ENCODE data around the gene LRRN2. TPM values are rescaled to one million over a fixed set of nuclear protein-coding genes. Genes with fewer than 3 reads are reported as not detected.

Gene LRRN2
- total RNA-seq, 3 donors from 2014 or later, result 4.3 to 33.3 (median 26.4) TPM

- TF ChIP-seq CTCF (IDR thresholded peaks at IDR 0.05), result no peak
- intact Hi-C loops (cut with DNase I, micrococcal nuclease), result no loop called here
- no peak overlapping the region for H3K4me3 ChIP-seq
- H3K36me3 ChIP-seq (ENCODE audit: low read depth), result no peaks in the 10 kb centered on the region
- peaks cover 2% of the 10 kb centered on the region for H3K4me1 ChIP-seq (ENCODE audit: low read depth)
- no peak for ATAC-seq
- H3K9me3 ChIP-seq, result no peaks in the 10 kb centered on the region
- DNase-seq, result no peak
Measured at GRCh38 chr1:204618148-204618760, 67.3 kb downstream of the LRRN2 start.

GRCh38 chr1:204617256-204618147, 68.0 kb downstream of the LRRN2 start:
- TF ChIP-seq CTCF (IDR thresholded peaks at IDR 0.05), result no peak
- Histone ChIP-seq H3K4me1 (ENCODE audit: low read depth) (no peaks in the 10 kb centered on the region), H3K9me3 (no peaks in the 10 kb centered on the region), H3K36me3 (ENCODE audit: low read depth) (no peaks in the 10 kb centered on the region), H3K4me3 (no peak overlapping the region)
- DNase-seq (no peak), ATAC-seq (no peak)
- intact Hi-C loops (cut with DNase I, micrococcal nuclease), result no loop called here

GRCh38 chr1:204616641-204617040, 68.9 kb downstream of the LRRN2 start:
- Histone ChIP-seq H3K36me3 (ENCODE audit: low read depth) (no peaks in the 10 kb centered on the region), H3K4me3 (no peak overlapping the region), H3K4me1 (ENCODE audit: low read depth) (no peaks in the 10 kb centered on the region), H3K9me3 (no peaks in the 10 kb centered on the region)
- DNase-seq, result no peak
- no peak for TF ChIP-seq CTCF (IDR thresholded peaks at IDR 0.05)
- intact Hi-C loops (cut with DNase I, micrococcal nuclease), result no loop called here
- ATAC-seq, result no peak

GRCh38 chr1:204615881-204616280, 69.7 kb downstream of the LRRN2 start:
- Histone ChIP-seq H3K36me3 (ENCODE audit: low read depth) (no peaks in the 10 kb centered on the region), H3K4me1 (ENCODE audit: low read depth) (no peaks in the 10 kb centered on the region), H3K9me3 (no peaks in the 10 kb centered on the region), H3K4me3 (no peak overlapping the region)
- ATAC-seq (no peak), DNase-seq (no peak)
- no peak for TF ChIP-seq CTCF (IDR thresholded peaks at IDR 0.05)
- intact Hi-C loops (cut with DNase I, micrococcal nuclease), result no loop called here

GRCh38 chr1:204613636-204614035, 71.9 kb downstream of the LRRN2 start:
- intact Hi-C loops (cut with DNase I, micrococcal nuclease), result no loop called here
- H3K9me3 ChIP-seq, result no peaks in the 10 kb centered on the region
- no peak overlapping the region for H3K4me3 ChIP-seq
- no peaks in the 10 kb centered on the region for H3K4me1 ChIP-seq (ENCODE audit: low read depth)
- ATAC-seq (no peak), DNase-seq (no peak)
- no peak for TF ChIP-seq CTCF (IDR thresholded peaks at IDR 0.05)
- H3K36me3 ChIP-seq (ENCODE audit: low read depth), result no peaks in the 10 kb centered on the region

All from mucosa of descending colon (tissue), 3 donors.